HG03139 (cell line): ENCODE data around the gene RSPH1.

Source experiments
- ATAC-seq: cut with Tn5 transposase; IDR thresholded peaks from one replicate; pipeline ENCODE4 v1.9.1; 2021; ENCODE audit not compliant: unreplicated experiment

RSPH1 gene

GRCh38 chr21:42467140-42467983 is 28.7 kb downstream of the RSPH1 start:
- no peak for ATAC-seq

GRCh38 chr21:42466700-42467099 is 29.3 kb downstream of the RSPH1 start:
- ATAC-seq = no peak

DNA sequence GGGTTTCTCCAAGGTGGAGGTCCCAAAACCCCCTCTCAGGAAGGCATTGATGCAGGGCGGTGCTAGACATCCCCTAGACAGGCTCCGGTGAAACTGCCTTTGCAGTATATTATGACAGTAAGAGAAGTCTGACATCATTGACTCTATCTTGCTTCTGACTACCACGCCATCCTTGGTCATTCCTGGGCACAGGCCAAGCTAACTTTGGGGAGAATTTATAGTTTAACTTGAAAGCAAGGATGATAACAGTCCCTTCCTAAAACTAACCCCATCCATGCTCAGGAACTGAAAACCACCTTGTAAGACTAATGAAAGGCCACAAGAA is 30.3 kb downstream of the RSPH1 start:
- no peak for ATAC-seq

- ATAC-seq = no peak
Observed at GRCh38 chr21:42465008-42465802, 30.8 kb downstream of the RSPH1 start.

- no peak for ATAC-seq
Observed at GRCh38 chr21:42463861-42464515, 32.0 kb downstream of the RSPH1 start.

DNA sequence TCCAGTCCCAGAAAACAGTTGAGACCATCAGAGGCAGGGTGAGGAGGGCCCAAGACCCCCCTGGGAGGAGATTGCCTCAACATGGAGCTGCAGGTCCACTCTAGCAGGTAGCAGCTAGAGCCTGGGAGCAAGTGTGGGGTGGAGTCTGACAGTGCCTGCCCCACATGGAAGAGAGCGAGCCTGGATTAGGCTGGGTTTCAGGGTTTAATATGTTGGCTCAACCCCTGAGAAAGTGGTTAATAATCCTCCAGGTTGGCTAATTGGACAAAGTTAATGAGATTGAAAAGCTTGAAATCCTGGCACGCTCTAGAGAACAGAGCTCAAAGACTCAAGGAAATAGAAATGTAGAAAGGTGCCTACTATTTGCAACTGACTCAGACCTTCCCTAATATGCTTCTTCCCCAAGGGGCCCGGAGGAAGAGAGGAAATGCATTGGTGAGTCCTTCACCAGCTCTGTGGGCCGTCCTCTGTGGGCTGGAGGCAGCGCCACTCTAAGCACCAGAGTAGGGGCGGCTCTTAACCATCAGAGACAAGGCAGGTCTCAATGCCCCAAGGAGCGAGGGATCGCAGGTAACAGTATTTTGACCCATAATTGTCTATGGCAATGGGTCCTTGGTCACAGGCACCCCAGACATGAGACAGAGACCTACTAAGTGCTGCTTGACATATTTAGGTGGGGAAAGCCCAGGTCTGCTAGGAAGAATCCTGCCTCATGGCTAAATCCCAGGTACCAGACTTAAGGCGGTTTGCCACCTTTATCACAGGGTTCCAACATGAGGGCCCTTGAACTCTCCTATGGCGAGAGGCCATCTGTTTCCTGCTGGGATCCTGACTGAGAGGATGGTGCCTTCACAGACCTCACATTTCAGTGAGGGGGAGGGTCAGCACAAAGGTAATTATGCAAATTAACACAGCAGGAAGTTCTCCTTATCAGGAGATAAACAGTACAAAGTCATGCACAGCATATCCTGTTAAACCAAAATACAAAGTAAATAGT is 33.8 kb downstream of the RSPH1 start:
- ATAC-seq = no peak

DNA sequence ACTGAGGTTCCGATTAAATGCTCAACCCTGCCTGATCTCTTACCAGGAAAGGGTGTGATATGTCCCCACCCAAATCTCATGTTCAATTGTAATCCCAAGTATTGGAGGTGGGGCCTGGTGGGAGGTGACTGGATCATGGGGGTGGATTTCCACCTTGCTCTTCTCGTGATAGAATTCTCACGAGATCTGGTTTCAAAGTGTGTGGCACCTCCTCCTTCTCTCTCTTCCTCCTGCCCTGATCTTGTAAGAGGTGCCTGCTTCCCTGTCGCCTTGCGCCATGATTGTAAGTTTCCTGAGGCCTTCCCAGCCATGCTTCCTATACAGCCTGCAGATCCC is 34.9 kb downstream of the RSPH1 start:
- ATAC-seq = no peak

DNA sequence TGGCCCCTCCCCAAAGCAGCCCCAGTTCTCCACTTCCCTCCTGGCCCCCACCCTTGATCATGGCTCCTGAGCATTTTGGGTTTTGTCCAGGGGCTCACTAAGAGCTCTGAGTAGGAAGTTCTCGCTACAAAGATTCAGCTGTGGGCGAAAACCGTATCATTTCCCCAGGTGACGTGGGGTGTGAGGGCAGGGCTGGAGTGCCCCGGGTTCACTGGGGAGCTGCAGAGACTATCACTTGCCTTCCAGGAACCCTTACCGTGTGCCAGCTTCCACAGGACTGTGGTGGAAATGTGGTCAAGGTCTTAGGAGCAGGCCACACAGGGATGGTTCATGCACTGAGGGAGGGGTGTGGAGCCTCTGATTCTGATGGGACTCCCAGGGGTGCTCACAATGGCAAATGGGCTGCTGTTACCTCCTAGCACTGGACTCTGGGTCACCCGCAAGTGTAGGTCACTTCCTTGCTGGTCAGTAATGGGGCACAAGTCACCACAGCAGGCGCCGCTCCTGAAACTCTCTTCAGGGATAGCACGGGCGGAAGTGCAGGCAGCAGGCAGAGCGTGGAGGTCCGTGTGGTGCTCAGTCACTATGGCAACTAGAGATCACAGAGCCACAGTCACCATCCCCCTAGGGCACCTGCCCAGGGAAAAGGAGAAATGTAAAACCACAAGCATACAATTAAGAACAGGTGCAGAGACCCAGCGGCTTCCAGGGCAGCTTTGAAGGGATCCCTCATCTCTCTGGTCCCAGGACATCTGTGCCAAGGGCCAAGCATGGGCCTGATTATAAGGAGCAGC is 35.4 kb downstream of the RSPH1 start:
- peak; percentile 46 for ATAC-seq

DNA sequence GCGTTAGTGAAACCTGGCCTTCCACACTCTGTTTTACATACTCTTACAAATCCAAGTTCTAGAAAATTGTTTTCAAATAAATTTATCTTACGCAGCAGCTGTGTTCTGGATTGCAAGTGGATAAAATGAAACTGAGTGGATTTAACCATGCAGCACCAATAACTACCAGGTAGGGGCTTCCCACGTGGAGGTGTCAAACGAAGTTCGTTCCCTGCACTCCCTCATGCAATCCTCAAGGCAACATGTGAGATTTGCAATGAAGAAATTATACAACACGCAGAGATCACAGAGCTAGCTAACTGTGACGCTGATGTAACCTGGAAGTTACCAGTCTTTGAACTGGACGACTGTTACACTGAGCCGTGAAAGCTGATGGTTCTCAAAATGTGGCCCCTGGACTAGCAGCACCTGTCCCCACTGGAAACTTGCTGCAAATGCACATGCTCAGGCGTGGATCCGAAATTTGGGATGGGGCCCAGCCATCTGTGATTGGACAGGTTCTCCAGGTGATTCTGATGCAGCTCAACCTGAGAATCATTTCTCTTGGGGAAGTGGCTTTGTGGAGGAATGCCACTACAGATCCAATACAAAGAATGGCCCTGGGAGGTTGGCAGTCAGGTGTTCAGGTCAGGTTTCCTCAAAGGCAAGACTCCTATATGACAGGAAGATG is 36.3 kb downstream of the RSPH1 start:
- ATAC-seq = no peak

DNA sequence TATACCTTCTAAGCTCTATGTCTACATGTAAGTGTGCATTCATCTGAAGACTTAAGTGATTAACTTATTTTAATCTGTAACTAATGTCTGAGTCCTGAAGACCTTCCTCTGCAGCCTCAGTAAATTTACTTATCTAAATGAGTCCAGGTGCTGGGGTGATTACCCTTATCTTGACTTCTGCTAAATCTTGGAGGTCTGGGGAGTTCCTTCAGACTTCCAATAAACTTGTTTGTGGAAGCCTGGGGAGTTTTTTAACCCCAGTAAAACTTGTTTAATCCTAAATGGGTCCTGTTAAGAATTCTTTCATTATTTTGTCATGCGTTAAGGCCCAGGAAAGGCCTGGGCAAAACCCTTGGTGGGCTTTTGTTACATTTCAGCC is 37.0 kb downstream of the RSPH1 start:
- no peak for ATAC-seq

- ATAC-seq = no peak
Observed at GRCh38 chr21:42456457-42456856, 39.6 kb downstream of the RSPH1 start.

DNA sequence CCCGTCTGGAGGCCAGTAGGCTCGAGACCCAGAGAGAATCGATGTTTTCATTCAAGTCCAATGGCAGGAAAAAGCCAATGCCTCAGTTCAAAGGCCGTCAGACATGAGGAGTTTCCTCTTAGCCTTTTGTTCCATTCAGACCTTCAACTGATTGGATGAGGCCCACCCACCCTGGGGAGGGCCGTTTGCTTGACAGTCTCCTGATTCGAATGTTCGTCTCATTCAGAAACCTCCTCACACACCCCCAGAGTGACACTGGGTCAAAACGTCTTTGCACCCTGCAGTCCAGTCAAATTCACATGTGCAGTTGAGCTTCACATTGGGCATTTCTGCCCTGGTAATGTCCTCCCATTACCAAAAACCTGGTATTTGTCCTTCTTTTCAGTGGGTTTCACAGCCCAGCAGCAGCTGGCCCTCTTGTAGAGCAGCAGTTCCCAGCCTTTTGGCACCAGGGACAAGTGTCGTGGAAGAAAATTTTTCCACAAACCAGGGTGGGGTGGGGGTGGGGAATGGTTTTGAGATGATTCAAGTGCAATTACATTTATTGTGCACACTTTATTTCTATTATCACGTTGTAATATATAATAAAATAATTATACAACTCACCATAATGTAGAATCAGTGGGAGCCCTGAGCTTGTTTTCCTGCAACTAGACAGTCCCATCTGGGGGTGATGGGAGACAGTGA is 40.1 kb downstream of the RSPH1 start:
- ATAC-seq = no peak

DNA sequence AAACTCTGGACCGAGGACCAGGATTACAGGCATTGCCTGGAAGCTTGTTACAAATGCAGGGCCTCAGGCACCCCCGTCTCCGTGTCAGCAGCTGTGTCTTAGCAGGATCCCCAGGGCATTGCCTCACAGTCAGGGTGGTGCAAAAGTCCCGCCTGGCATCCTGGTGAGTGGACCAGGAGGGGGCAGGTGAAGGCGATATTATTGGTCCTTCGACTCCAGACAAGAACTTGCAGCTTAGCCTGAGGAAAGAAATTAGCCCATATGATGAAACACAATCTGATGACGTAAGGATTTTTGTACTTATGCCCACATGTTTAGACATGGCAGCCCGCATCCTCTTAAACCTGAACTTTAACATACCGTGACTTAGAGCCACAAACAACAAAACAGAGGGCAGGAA is 40.8 kb downstream of the RSPH1 start:
- ATAC-seq = no peak

DNA sequence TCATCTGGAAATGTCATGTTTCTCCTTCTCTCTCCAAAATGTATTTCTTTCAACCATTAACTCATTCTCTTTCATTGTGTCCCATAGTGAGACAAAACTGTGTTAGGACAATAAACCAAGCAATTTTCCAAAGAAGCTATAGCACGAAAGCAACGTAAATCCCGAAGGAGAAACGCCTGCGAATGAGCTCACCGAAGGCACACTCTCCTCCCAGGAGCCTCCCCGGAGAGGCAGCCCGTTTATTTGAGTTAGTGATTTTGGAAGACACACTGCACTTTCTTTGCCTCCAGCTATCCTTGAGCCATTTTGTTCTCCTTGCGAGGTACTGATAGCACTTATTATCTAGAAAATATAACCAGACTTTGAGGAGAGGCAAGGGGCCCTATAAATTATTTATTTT is 41.2 kb downstream of the RSPH1 start:
- ATAC-seq = no peak

DNA sequence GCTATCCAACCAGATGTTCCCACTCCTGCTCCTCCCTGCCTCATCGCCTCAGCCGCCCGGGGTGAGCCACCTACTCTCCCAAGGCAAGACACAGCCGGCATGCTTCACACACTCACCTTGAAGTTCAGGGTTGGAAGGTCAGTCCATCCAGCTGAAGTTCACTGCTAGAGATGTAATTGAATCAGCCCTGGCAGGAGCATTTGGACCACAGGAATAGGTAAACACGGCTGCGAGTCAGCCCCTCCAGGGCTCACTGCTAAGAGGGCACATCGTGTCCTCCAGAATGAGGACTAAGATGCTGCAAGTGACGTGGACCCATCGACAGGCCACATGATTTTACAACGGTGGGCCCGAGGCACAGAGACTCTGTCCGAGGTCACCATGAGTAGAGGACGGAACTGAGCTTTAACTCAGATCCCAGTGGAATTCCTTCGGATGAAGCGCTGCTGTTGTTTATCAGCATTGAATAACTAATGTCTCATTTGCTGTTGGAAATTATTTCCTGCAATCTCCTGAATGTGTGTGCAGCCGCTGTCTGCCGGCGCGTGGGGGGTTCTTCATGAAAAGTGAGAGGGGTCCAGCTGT is 41.9 kb downstream of the RSPH1 start:
- no peak for ATAC-seq

GRCh38 chr21:42453224-42453985 is 42.6 kb downstream of the RSPH1 start:
- ATAC-seq = no peak

DNA sequence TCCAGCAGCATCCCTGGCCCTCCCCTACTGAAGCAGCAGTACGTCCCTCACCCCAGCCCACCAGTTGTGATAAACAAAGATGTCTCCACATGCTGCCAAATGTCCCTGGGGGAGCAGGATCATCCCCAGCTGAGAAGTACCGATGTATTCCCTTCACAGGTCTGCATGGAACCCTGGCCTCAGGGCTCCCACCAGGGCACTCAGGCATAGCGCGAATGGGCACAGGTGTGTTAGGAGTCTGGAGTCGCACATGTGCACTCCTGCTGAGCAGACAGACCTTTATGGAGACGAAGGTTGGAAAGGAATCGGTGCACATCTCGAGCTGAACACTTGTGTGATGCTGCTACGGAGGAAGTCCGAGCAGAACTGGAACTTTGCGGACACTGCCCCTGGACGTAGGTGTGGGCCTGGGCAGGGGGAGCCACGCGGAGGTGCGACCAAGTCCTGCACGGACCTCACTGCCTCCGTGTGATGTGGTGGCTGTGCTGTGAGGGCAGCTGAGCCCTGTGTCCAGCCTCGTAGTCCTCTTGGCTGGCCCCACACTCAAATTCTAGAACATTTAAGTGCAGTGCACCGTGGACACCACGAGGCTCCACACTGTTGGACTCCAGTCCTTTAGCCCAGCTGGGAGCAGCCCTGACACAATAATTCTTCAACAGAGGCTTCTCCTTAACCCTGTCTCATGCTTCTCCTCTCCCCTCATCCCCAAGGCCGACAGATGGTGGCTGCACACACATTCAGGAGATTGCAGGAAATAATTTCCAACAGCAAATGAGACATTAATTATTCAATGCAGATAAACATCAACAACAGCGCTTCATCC is 43.4 kb downstream of the RSPH1 start:
- ATAC-seq = no peak
